Hindlimb muscle (tissue), 1 donor: ENCODE measurements around the gene HIP1R. TPM values are rescaled to one million over a fixed set of nuclear protein-coding genes. Genes with fewer than 3 reads are reported as not detected.
"Not testable (repeated sequence)": the region's sequence is repeated elsewhere in the genome, so short reads cannot be mapped to it uniquely, and the experiment has no call there.

Source experiments
- DNase-seq: peaks from one replicate; pipeline ENCODE4 v3.0.0-alpha.2; 2013
- polyA plus RNA-seq: library from polyadenylated mRNA; unstranded; fragments of 120-200 nt; gene quantifications from one replicate; pipeline ENCODE4 v1.2.1, GENCODE V29; 2013; ENCODE audit not compliant: insufficient read length

Gene HIP1R
- polyA plus RNA-seq, 1 donor = 8.7 TPM

DNA sequence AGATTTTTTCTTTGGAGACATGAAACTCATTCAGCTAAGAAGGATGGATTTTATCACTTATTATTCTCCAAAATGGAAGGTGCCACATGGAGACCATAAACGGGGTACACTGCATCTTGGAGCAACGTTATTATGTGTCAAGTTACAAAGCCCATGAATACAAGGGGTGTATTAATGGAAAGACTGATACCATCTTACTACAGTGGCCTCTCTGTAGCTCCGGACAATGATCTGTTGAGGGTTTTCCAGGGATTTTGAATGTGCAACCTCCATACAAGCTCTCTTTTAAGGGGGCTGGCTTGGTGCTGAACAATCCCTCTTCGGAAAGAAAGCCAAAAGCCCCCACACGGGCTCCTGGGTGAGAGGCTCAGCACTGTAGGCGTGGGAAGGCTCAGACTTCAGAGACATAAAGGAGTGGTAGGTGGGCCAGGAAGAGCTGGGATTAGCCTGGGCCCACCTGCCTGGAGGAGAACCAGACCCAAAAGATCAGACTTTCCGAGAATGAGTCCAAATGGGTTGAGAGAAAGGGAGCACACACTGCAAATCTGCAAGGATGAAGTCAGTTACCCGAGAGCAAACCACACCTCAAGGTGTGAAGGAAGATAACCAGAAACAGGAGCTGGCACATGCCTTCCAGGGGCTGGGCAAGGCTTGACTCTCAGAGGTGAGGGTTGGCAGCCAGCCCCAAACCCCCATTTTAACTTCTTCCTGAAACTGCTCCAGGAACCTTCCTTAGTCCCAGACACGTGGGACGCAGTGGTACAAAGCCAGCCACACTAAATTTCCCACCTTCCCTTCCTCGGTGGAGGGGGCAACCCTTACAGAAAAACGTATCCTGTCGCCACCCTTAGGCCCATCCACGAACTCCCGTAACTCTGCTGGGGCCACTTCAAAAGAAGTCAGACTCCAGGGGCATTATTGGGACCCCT is 59.2 kb downstream of the HIP1R start:
- DNase-seq = no peak

DNA sequence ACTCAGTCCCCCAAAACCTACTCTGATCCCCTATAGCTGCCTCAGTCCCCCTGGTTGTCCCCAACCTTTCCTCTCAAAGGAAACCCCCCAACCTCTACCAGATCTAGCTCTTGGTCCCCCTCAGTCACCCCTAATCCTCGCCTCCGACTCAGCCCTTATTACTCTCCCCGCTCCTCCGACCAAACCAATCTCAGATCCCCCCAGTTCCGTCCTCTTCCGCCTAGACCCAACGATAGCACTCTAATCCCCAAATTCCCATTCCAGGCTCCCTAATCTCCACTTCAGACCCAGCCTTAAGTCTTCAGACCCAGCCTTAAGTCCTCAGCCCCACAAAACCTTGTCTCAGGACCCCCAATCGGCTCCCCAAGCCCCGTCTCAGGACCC is 60.1 kb downstream of the HIP1R start:
- DNase-seq = no peak

DNA sequence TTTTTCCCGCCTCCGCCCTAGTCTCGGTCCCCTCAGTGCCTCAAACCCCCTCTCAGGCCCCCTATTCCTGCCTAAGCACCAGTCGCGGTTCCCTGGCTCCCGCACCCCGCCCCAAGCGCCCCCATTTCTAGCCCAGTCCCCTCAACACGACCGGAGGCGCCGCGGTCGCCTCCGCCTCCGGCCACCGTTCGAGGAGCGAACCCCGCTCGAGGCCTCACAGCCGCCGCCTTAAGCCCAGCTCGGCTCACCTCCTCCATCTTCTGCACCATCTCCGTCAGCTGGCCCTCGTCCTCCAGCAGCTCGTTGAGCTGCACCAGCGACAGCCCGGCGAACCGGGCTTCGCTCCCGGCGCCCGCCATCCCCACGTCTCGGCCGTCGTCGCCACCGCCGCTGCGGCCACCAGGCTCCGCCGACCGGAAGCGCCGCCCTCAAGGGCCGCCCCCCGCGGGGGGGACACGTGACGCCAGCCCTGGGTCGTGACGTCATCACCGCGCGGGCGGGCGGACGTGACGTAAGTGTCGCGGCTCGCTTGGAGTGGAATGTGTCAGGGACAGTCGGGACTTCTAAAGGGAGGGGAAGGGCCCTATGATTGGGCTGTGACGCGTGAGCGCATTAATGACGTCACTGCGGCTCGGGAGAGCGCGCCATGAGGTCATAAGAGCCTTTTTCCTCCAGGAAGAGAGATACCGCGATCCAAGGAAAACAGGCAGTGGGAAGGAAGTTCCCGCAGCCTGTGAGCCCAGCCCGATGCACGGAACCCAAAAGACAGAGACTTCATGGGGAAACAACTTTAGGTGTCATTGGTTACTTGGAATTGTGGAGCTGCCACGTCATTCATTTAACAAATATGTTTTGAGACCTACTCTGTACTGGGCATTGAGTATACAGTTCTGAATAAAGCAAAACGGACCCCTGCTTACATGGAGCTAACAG is 60.7 kb downstream of the HIP1R start, which contains the start of gene VPS37B:
TSS of gene VPS37B (minus strand) at position 421 of the 933 bp plus-strand sequence. CDS start at position 359, 62 bp downstream.
- peak; percentile 87 for DNase-seq

DNA sequence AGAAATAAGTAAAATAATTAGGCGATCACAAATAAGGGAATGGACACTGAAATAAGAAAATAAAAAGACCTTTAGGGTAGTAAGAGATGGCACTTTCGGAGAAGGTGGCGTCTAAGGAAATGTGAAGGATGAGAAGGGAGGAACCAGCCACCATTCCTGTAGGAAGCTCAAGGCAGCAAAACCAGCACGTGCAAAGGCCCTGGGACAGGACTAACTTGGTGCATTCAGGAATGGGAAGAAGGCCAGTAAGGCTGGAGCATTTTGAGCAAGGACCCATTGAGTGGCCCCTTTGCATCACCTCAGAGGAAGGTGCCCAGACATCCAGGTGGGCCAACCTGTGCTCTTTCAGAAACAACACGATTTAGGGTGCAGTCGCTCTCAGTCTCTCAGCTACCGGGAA is 61.4 kb downstream of the HIP1R start:
- no peak for DNase-seq

DNA sequence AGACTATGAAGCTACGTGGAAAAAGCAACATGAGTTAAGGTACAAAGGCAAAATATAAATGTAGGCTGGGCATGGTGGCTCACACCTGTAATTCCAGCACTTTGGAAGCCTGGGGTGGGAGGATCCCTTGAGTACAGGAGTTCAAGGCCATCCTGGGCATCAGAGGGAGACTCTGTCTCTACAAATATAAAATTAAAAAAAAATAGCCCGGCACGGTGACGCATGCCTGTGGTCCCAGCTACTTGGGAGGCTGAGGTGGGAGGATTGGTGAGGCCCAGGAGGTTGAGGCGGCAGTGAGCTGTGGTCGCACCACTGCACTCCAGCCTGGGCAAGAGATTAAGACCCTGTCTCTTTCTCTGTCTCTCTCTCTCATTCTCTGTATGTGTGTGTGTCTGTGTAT is 64.6 kb downstream of the HIP1R start:
- no peak for DNase-seq

DNA sequence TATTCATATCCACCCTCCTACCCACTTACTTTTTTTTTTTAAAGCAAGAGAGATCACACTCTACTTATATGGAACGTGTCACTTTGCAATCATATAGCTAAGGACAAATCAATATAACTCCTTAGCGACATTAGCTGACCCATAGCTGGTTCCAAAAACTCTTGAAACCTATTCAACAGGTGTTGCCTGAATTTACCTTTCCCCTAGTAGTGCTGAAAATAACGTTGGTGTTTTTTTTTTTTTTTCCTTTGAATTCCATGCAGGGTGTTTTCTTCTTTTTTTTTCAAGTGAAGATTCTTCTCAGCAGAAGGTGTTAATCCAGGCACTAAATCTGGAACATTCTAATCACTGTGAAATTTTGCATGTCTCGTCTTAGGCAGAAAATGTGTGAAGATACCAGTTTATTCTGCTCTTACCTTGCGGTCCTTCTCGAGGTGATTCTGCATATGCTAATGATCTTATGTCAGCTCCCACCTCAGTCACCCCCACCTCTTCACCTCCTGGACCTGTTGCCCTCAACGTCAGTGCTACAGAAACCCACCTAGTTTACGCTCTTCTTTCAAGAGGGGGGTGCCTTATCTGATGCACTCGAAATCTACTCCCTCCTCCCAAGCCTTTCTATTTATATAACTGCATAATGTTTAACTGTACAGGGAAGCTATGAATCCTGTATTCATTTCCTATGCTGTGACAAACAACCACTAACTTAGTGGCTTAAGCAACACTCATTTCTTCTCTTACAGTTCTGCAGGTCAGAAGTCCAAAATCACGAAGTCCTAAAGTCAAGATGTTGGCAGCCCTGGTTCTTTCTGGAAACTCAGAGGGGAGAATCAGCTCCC is 67.8 kb downstream of the HIP1R start:
- DNase-seq = no peak

DNA sequence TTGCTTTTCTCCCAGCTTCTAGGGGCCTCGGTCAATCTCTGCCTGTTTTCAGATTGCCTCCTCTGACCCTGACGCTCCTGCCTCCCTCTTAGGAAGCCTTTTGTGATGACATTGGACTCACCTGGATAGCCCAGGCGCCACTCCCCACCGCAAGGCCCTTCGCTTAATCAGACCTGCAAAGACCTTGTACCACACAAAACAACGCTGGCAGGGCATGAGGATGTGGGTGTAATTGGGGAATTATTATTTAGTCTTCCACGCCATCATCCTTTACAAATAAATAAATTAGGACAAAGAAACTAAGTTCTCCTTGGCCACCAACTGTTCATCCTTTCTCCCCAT is 68.4 kb downstream of the HIP1R start:
- no peak for DNase-seq

DNA sequence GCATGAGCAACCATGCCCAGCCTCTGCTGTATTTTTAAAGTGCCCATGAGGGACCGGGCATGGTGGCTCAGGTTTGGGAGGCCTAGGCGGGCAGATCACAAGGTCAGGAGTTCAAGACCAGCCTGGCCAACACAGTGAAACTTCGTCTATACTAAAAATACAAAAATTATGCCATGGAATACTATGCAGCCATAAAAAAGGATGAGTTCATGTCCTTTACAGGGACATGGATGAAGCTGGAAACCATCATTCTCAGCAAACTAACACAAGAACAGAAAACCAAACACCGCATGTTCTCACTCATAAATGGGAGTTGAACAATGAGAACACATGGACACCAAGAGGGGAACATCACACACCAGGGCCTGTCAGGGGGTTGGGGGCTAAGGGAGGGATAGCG is 70.0 kb downstream of the HIP1R start:
- not testable (repeated sequence) for DNase-seq

DNA sequence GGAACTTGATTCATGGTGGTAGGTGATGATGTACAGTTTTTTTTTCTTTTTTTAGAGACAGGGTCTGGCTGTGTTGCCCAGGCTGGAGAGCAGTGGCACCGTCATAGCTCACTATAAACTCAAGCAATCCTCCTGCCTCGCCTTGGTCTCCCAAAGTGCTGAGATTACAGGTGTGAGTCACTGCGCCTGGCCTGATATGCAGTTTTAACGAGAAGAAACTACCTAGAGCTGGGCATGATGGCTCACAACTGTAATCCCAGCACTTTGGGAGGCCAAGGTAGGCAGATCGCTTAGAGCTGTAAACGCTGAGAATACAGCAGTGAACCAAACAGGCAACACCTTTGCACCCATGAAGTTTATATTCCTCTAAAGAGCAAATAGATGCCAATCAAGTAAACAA is 73.7 kb downstream of the HIP1R start:
- no peak for DNase-seq

DNA sequence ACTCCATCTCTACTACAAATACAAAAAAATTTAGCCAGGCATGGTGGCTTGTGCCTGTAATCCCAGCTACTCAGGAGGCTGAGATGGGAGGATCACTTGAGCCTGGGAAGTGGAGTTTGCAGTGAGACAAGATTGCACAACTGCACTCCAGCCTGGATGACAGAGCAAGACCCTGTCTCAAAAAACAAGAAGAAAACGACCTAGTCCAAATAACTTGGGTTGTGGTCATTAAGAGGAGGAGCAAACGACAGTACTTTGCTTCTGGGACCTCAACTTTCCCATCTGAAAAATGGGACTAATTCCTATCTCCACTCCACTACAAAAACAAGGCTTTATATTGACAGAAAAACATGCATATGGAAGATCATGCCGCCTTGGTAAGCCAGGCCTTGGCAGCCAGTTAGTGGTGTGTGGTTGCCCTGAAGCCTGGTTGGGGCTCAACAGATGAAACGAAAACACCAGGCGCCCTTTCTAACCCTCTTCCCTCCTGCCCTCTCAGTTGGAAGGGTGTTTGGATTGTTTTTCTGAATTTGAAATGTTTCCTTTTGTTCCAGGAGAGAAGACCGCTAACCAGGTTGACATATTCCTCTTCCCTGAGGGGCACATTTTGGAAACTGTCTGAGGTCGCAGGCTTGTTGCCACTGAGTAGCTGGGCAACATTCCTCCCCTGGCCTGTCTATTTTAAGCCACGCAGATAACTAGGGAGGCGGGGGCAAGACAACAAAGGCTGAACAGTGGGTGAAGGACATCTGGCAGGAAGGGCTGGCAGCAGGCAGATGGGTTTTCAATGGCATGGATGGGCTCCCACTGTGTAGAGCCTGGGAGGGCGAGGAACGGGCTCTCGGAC is 74.4 kb downstream of the HIP1R start:
- DNase-seq = no peak

Other genes starting within 250 kb of the HIP1R start
- gene HCAR2, start 132.1 kb upstream of the HIP1R start, polyA plus RNA-seq = 0.67 TPM
- 0.28 TPM for gene HCAR3, start 118.6 kb upstream of the HIP1R start, polyA plus RNA-seq
- 0.32 TPM for gene HCAR1, start 104.6 kb upstream of the HIP1R start, polyA plus RNA-seq
- 65.1 TPM for gene DENR, start 82.6 kb upstream of the HIP1R start, polyA plus RNA-seq
- 0.80 TPM for gene CCDC62, start 60.9 kb upstream of the HIP1R start, polyA plus RNA-seq
- 23.0 TPM for gene VPS37B, start 60.7 kb downstream of the HIP1R start, polyA plus RNA-seq
- gene ABCB9, start 131.0 kb downstream of the HIP1R start, polyA plus RNA-seq = 4.3 TPM
- gene OGFOD2, start 139.8 kb downstream of the HIP1R start, polyA plus RNA-seq = 10.1 TPM
- 160 TPM for gene ARL6IP4, start 145.2 kb downstream of the HIP1R start, polyA plus RNA-seq